Activated T-helper 1 cell treated with anti-CD3 and anti-CD28 coated beads, Interleukin-12 subunit alpha, Interleukin-12 subunit beta, Interleukin-2, Interleukin-4 antibody, amounts not matched to agents 30 ng/mL and 10 ng/mL and 1 ng/mL, durations not matched to agents 14 hours and 24 hours and 36 hours (primary cell): Measurements from ENCODE around the gene EDN1. TPM values are rescaled to one million over a fixed set of nuclear protein-coding genes. Genes with fewer than 3 reads are reported as not detected.

Experiments used
- DNase-seq: peaks from one replicate; pipeline ENCODE4 v3.0.0; 2021; ENCODE audit warnings: low spot score
- H3K27ac Mint-ChIP-seq: one replicate; pipeline ENCODE4 v1.8.0; 2021; ENCODE audit warnings: mild to moderate bottlenecking, mixed read lengths
- H3K27me3 Mint-ChIP-seq: one replicate; pipeline ENCODE4 v1.8.0; 2022; ENCODE audit warnings: mild to moderate bottlenecking, moderate library complexity, mixed read lengths; ENCODE audit not compliant: insufficient read depth
- H3K36me3 Mint-ChIP-seq: one replicate; pipeline ENCODE4 v1.8.0; 2021; ENCODE audit warnings: low read depth, mixed read lengths
- H3K4me1 Mint-ChIP-seq: one replicate; pipeline ENCODE4 v1.8.0; 2021; ENCODE audit warnings: low read depth, mixed read lengths
- H3K4me3 Mint-ChIP-seq: one replicate; pipeline ENCODE4 v1.8.0; 2021; ENCODE audit warnings: mild to moderate bottlenecking, moderate library complexity, mixed read lengths
- H3K9me3 Mint-ChIP-seq: one replicate; pipeline ENCODE4 v1.8.0; 2021; ENCODE audit warnings: mixed read lengths
- intact Hi-C: fragments of 100-400 bp; cut with micrococcal nuclease; formaldehyde crosslinking; loops from one replicate; pipeline ENCODE4 v1.15.1; 2024
- total RNA-seq: library from RNA; stranded (reverse); gene quantifications from 2 replicates; pipeline ENCODE4 v1.2.3, GENCODE V29; 2022

The EDN1 gene
- total RNA-seq, 1 donor from 2014 or later, result 0.36 TPM

DNA sequence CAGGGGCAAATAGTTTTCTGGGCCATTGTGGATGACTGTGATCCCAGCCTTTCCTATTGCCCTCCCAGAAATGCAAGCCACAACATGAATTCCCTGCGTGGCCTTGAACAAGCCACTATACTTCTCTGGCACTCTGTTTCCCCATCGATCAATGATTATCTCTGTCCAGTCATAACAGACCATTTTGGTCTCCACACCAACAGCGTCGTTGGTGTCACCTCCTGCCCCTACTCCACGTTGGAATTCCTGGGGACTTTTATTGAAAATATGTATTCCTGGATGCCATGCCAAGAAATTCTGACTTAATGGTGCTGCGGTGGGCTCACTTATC, 50.3 kb downstream of the EDN1 start:
- DNase-seq, result no peak
- peaks cover 2% of the 10 kb centered on the region for H3K27me3 Mint-ChIP-seq
- H3K4me1 Mint-ChIP-seq, result no peaks in the 10 kb centered on the region
- H3K27ac Mint-ChIP-seq, result no peak overlapping the region
- no peaks in the 10 kb centered on the region for H3K36me3 Mint-ChIP-seq
- no peaks in the 10 kb centered on the region for H3K9me3 Mint-ChIP-seq
- no peak overlapping the region for H3K4me3 Mint-ChIP-seq
- intact Hi-C loops, result no loop called here

DNA sequence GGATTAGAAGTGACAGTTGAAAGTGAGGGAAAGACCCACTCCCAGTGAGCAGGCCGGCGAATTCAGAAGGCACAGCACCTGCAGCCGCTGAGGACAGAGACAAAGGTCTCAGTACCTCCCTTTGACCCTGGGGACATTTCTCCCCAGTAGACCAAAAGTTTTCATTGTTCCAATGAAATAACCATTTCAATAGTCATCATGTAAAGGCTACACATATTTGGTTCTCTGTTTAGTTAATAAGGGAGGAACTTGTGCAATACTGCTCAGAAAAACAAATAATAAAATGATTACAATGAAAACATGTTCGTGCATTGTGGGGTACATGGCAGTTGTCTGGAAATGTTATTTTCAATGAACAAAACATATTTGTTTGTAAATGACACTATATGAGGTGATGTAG, 52.5 kb downstream of the EDN1 start:
- H3K36me3 Mint-ChIP-seq, result no peaks in the 10 kb centered on the region
- no peaks in the 10 kb centered on the region for H3K9me3 Mint-ChIP-seq
- H3K27ac Mint-ChIP-seq, result no peak overlapping the region
- no peaks in the 10 kb centered on the region for H3K4me1 Mint-ChIP-seq
- DNase-seq, result no peak
- intact Hi-C loops, result no loop called here
- H3K4me3 Mint-ChIP-seq, result no peak overlapping the region
- peaks cover 2% of the 10 kb centered on the region for H3K27me3 Mint-ChIP-seq

DNA sequence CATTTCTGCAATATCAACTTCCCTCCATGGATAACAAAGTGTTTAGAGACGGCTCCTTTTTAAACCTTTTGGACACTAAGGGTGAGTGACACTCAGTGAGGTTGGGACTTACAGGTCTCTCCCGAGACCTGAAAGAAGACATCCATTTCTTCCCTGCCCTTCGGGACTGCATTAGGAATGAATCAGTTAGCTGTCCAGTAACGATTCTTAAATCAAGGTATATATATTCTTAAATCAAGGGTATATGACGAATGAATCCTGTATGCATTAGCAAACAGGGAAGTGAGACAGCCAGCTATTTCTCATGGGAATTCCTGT, 52.9 kb downstream of the EDN1 start:
- no peaks in the 10 kb centered on the region for H3K9me3 Mint-ChIP-seq
- intact Hi-C loops, result no loop called here
- no peak overlapping the region for H3K27ac Mint-ChIP-seq
- H3K4me3 Mint-ChIP-seq, result no peak overlapping the region
- H3K4me1 Mint-ChIP-seq, result no peaks in the 10 kb centered on the region
- DNase-seq, result no peak
- H3K27me3 Mint-ChIP-seq, result peaks cover 2% of the 10 kb centered on the region
- H3K36me3 Mint-ChIP-seq, result no peaks in the 10 kb centered on the region

DNA sequence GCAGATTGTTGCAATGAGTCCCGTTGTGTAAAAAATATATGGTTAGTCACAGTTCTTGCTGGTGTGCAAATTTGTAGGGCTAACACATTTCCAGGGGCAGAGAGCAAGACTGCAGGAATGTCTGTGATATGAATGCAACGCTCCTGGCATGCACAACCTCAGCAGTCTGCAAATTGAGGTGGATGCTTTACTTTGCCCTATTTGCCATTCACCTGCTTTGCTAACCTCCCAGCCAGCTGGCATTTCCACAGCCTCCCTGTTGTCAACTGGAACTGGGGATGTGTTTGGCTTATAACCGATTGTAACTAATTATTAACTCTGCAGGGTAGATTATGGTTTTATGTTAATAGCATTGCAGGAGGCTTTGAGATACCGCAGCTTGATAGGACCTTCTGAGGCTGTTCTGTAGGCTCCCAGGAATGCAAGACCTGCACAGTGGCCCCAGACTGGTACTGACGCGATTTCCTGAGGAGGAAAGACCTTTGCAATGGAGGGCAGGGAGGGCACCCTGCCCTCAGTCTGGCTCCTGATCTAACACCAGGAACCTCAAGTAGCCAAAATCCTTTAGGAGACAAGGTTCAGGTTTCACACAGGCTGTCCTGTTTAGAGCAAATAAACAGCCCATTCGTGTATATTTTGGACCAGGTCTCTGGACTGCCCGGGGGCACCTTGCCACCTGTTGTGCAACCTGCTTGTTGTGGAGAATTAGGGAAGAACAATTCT, 53.4 kb downstream of the EDN1 start:
- Mint-ChIP-seq H3K4me3 (no peak overlapping the region), H3K4me1 (no peaks in the 10 kb centered on the region), H3K27me3 (peaks cover 2% of the 10 kb centered on the region), H3K27ac (no peak overlapping the region), H3K9me3 (no peaks in the 10 kb centered on the region), H3K36me3 (no peaks in the 10 kb centered on the region)
- no peak for DNase-seq
- intact Hi-C loops, result no loop called here

DNA sequence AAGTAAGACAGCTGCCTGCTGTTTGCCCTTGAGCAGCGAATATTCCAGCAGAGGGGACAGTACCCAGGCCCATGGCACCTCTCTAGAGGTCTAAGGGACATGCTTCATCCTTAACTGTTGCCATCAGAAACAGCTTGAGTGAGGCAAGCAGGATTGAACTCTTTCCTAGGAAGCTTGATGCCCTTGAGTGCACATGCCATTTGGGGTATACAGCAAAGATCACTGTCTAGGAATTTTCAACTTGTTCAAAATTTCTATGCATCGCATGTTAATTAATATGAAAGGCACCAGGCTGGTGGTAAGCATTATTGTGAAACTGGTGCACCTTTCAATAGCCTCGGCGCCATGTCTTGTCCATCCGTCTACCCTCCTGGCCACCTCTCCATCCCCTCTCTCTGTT, 54.1 kb downstream of the EDN1 start:
- Mint-ChIP-seq H3K4me3 (no peak overlapping the region), H3K36me3 (no peaks in the 10 kb centered on the region), H3K27ac (no peak overlapping the region), H3K4me1 (no peaks in the 10 kb centered on the region), H3K9me3 (no peaks in the 10 kb centered on the region), H3K27me3 (peaks cover 2% of the 10 kb centered on the region)
- no peak for DNase-seq
- intact Hi-C loops, result no loop called here

DNA sequence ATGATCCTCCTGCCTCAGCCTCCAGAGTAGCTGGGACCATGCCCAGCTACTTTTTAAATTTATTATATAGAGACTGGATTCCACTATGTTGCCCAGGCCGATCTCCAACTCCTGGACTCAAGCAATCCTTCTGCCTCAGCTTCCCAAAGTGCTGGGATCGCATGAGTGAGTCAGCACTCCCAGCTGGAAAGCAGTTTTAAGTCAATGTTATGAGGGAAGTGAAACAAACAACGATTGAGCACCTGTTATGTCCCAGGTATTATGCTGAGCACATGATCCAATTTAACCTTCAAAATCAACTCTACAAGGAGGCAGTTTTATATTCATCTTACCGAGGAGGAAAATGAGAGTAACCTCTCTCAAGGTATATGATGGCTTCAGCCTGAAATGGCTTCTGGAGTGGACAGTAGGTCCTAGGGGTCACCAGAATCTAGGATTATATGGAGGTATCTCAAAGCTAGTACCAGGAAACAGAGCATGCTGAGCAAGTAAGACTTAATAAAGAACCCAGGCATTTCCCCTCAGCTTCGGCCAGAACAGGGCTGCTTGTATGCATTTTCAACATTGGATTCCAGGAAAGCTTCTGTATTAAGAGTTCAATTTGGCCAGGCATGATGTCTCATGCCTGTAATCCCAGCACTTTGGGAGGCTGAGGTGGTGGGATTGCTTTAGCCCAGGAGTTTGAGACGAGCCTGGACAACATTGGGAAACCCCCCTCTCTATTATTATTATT, 55.0 kb downstream of the EDN1 start:
- DNase-seq, result no peak
- Mint-ChIP-seq H3K27me3 (peaks cover 2% of the 10 kb centered on the region), H3K27ac (no peak overlapping the region), H3K9me3 (no peaks in the 10 kb centered on the region), H3K4me1 (no peaks in the 10 kb centered on the region), H3K36me3 (no peaks in the 10 kb centered on the region), H3K4me3 (no peak overlapping the region)
- intact Hi-C loops, result no loop called here

DNA sequence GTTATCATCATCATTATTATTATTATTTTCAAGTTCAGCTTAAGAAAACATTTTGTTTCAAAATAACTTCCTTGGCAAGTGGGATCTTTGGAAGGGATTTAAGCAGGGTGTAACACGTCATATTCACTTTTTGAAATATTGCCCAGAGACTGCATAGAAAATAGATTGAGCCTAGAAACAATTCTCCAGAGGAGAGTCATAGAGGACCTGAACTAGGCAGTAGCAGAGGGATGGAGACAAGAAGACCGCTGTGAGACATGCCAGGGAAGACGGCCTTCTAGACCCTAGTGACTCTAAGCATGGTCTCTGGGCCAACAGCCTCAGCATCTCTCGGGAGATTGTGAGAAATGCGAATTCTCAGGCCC, 55.5 kb downstream of the EDN1 start:
- Mint-ChIP-seq H3K27ac (no peak overlapping the region), H3K4me3 (no peak overlapping the region), H3K4me1 (no peaks in the 10 kb centered on the region), H3K27me3 (peaks cover 2% of the 10 kb centered on the region), H3K36me3 (no peaks in the 10 kb centered on the region), H3K9me3 (no peaks in the 10 kb centered on the region)
- no peak for DNase-seq
- intact Hi-C loops, result no loop called here
